Activated naive CD8-positive, alpha-beta T cell (primary cell): ENCODE data around the gene PLXNA4.

Experiments used
- H3K27ac Mint-ChIP-seq: one replicate; pipeline ENCODE4 v1.8.0; 2021; ENCODE audit warnings: mixed read lengths
- H3K27me3 Mint-ChIP-seq: one replicate; pipeline ENCODE4 v1.8.0; 2021; ENCODE audit warnings: mixed read lengths
- H3K36me3 Mint-ChIP-seq: one replicate; pipeline ENCODE4 v1.8.0; 2021; ENCODE audit warnings: mixed read lengths
- H3K4me1 Mint-ChIP-seq: one replicate; pipeline ENCODE4 v1.8.0; 2021; ENCODE audit warnings: low read depth, mixed read lengths
- H3K4me3 Mint-ChIP-seq: one replicate; pipeline ENCODE4 v1.8.0; 2021; ENCODE audit warnings: mild to moderate bottlenecking, mixed read lengths
- H3K9me3 Mint-ChIP-seq: one replicate; pipeline ENCODE4 v1.8.0; 2021; ENCODE audit warnings: low read depth, mixed read lengths

Gene PLXNA4

GRCh38 chr7:132116369-132116768 lies 459.9 kb downstream of the PLXNA4 start:
- Mint-ChIP-seq H3K4me3 (no peak overlapping the region), H3K36me3 (no peaks in the 10 kb centered on the region), H3K4me1 (no peaks in the 10 kb centered on the region), H3K9me3 (no peaks in the 10 kb centered on the region), H3K27me3 (no peaks in the 10 kb centered on the region), H3K27ac (no peak overlapping the region)

- no peaks in the 10 kb centered on the region for H3K36me3 Mint-ChIP-seq
- no peaks in the 10 kb centered on the region for H3K9me3 Mint-ChIP-seq
- H3K27ac Mint-ChIP-seq, result no peak overlapping the region
- H3K4me1 Mint-ChIP-seq, result no peaks in the 10 kb centered on the region
- H3K4me3 Mint-ChIP-seq, result no peak overlapping the region
- H3K27me3 Mint-ChIP-seq, result no peaks in the 10 kb centered on the region
Observed at GRCh38 chr7:132115758-132116157, 460.5 kb downstream of the PLXNA4 start.

GRCh38 chr7:132115028-132115427 lies 461.2 kb downstream of the PLXNA4 start:
- Mint-ChIP-seq H3K4me1 (no peaks in the 10 kb centered on the region), H3K27ac (no peak overlapping the region), H3K36me3 (no peaks in the 10 kb centered on the region), H3K27me3 (no peaks in the 10 kb centered on the region), H3K4me3 (no peak overlapping the region), H3K9me3 (no peaks in the 10 kb centered on the region)

GRCh38 chr7:132114411-132114810 lies 461.9 kb downstream of the PLXNA4 start:
- Mint-ChIP-seq H3K4me1 (no peaks in the 10 kb centered on the region), H3K4me3 (no peak overlapping the region), H3K27ac (no peak overlapping the region), H3K27me3 (no peaks in the 10 kb centered on the region), H3K9me3 (no peaks in the 10 kb centered on the region), H3K36me3 (no peaks in the 10 kb centered on the region)

- Mint-ChIP-seq H3K36me3 (no peaks in the 10 kb centered on the region), H3K9me3 (no peaks in the 10 kb centered on the region), H3K27ac (no peak overlapping the region), H3K4me1 (no peaks in the 10 kb centered on the region), H3K27me3 (peaks cover under 1% of the 10 kb centered on the region), H3K4me3 (no peak overlapping the region)
Observed at GRCh38 chr7:132113536-132114371, 462.5 kb downstream of the PLXNA4 start.

DNA sequence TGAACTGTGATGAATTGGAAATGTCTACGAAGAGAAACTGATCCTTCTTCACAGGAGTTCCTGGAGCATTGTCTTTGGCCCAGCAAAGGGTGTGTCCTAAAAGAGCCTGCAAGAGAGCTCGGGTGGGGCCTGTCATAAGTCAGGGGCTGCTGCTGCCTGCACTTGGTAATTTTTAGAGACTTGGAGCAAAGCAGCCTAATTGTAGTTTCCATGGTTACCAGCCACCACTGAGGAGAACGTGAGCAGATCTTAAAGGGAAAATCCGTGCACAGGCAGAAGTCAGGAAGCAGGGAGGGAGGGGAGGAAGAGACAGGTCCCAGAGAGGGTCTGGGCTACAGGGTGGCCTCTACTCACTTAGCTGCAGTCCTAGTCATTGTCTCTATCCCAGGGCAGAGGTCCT lies 463.6 kb downstream of the PLXNA4 start:
- Mint-ChIP-seq H3K4me1 (no peaks in the 10 kb centered on the region), H3K36me3 (no peaks in the 10 kb centered on the region), H3K27ac (no peak overlapping the region), H3K4me3 (no peak overlapping the region), H3K27me3 (peaks cover 3% of the 10 kb centered on the region), H3K9me3 (no peaks in the 10 kb centered on the region)

- H3K9me3 Mint-ChIP-seq, result no peaks in the 10 kb centered on the region
- H3K4me3 Mint-ChIP-seq, result no peak overlapping the region
- no peak overlapping the region for H3K27ac Mint-ChIP-seq
- peaks cover 3% of the 10 kb centered on the region for H3K27me3 Mint-ChIP-seq
- no peaks in the 10 kb centered on the region for H3K4me1 Mint-ChIP-seq
- no peaks in the 10 kb centered on the region for H3K36me3 Mint-ChIP-seq
Observed at GRCh38 chr7:132112106-132112505, 464.2 kb downstream of the PLXNA4 start.

GRCh38 chr7:132110692-132111091 lies 465.6 kb downstream of the PLXNA4 start:
- Mint-ChIP-seq H3K27ac (no peak overlapping the region), H3K27me3 (peaks cover 6% of the 10 kb centered on the region), H3K9me3 (no peaks in the 10 kb centered on the region), H3K36me3 (no peaks in the 10 kb centered on the region), H3K4me1 (no peaks in the 10 kb centered on the region), H3K4me3 (no peak overlapping the region)

- H3K4me1 Mint-ChIP-seq, result no peaks in the 10 kb centered on the region
- peaks cover 6% of the 10 kb centered on the region for H3K27me3 Mint-ChIP-seq
- no peak overlapping the region for H3K27ac Mint-ChIP-seq
- H3K36me3 Mint-ChIP-seq, result no peaks in the 10 kb centered on the region
- no peak overlapping the region for H3K4me3 Mint-ChIP-seq
- no peaks in the 10 kb centered on the region for H3K9me3 Mint-ChIP-seq
Observed at GRCh38 chr7:132109769-132110168, 466.5 kb downstream of the PLXNA4 start.

DNA sequence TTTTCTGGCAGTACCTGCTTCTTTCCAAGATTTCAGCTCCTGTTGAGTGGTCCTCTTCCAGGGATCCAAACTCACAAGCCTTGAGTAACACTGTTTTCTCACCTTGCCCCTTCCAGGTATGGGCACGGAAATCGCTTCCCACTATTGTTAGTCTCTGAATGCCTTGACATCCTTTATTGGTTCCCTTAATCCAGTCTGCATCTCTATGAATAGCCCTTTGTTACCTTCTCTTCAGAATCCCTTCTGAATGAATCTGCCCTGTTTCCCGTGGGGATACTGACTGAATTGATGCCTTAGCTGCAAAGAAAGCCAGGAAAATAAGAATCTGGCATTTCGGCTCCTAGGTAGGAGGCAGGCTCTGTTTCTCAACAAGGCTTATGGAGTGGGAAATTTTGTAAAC lies 467.7 kb downstream of the PLXNA4 start:
- peaks cover 6% of the 10 kb centered on the region for H3K27me3 Mint-ChIP-seq
- H3K36me3 Mint-ChIP-seq, result no peaks in the 10 kb centered on the region
- H3K27ac Mint-ChIP-seq, result no peak overlapping the region
- H3K4me1 Mint-ChIP-seq, result no peaks in the 10 kb centered on the region
- H3K4me3 Mint-ChIP-seq, result no peak overlapping the region
- no peaks in the 10 kb centered on the region for H3K9me3 Mint-ChIP-seq

DNA sequence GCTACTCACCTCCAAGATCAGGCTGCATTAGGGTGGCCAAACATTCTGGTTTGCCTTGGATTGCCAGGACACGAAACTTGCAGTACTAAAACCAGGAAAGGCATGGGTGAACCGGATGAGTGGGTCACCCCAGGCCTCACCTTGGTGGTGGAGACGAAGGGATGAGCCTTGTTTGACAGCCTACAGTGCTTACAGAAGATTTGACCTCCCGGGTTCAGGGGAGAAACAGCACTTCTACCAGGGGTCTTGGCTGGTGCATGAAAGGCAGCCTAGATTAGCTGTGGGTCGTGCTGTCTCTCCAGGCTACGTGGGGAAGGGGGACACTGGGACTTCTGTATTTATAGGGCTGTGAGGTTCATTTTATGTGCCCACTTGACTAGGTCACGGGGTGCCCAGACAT lies 469.8 kb downstream of the PLXNA4 start:
- Mint-ChIP-seq H3K27ac (no peak overlapping the region), H3K4me1 (no peaks in the 10 kb centered on the region), H3K36me3 (no peaks in the 10 kb centered on the region), H3K27me3 (peaks cover 6% of the 10 kb centered on the region), H3K4me3 (no peak overlapping the region), H3K9me3 (no peaks in the 10 kb centered on the region)

DNA sequence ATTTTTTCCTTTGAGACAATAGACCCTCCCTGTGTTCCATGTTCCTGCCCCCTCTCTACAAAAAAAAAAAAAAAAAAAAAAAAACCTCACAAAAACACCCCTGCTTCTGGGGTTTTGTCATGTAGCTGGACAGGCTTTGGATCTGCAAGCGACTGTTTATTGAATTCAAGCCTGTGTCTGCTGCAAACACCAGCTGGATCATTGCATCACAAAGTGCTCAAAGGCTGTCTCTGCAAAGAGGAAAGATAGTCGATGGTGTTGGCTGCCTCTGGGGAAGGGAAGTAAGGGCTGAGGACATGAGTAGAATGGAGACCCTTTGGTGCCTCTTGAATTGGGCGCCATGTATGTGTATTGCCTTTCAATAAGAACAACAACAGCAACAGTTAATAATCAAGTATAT lies 471.2 kb downstream of the PLXNA4 start:
- Mint-ChIP-seq H3K27me3 (peaks cover 6% of the 10 kb centered on the region), H3K4me1 (no peaks in the 10 kb centered on the region), H3K9me3 (no peaks in the 10 kb centered on the region), H3K36me3 (no peaks in the 10 kb centered on the region), H3K4me3 (no peak overlapping the region), H3K27ac (no peak overlapping the region)

DNA sequence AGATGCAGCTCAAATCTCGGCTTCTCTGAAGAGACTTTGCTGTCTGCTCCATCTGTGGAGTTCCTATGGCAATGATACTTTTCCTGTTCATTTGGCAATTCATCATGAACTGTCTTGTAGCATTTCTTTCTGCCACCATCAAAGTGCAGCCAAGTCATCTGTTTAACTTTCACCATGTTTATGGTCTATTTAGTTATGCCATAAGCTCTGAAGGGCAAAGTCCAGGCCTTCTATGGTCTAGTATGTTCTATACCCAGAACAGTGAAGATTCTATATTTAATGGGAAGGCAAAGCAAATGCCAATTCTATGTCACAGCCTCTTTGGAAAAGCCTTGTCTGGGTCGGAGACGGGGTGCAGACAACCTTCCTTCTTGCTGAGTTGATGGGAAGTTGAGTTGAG lies 472.6 kb downstream of the PLXNA4 start:
- no peaks in the 10 kb centered on the region for H3K4me1 Mint-ChIP-seq
- no peaks in the 10 kb centered on the region for H3K9me3 Mint-ChIP-seq
- H3K27ac Mint-ChIP-seq, result no peak overlapping the region
- H3K27me3 Mint-ChIP-seq, result peaks cover 5% of the 10 kb centered on the region
- H3K4me3 Mint-ChIP-seq, result no peak overlapping the region
- no peaks in the 10 kb centered on the region for H3K36me3 Mint-ChIP-seq

DNA sequence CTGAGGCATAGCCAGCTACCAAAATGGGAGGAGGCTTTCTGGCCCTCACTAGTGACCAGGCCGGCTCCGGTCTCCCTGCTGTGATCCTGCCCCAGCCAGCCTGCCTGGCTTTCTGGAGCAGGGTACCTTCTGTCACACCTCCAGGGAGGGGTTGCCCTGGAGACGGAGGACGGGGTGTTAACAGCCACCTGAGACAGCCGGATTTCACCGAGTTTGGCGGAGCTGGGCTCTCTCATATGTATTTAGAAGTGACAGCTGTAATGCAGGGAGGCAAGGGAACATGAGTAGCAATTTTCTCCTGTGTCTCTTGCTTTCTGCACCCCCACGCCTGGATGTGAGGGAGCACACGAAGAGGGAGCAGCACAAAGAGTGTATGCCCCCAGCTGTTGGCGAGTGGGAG lies 473.3 kb downstream of the PLXNA4 start:
- no peaks in the 10 kb centered on the region for H3K9me3 Mint-ChIP-seq
- H3K4me3 Mint-ChIP-seq, result no peak overlapping the region
- no peak overlapping the region for H3K27ac Mint-ChIP-seq
- H3K27me3 Mint-ChIP-seq, result peaks cover 3% of the 10 kb centered on the region
- H3K36me3 Mint-ChIP-seq, result no peaks in the 10 kb centered on the region
- no peaks in the 10 kb centered on the region for H3K4me1 Mint-ChIP-seq

DNA sequence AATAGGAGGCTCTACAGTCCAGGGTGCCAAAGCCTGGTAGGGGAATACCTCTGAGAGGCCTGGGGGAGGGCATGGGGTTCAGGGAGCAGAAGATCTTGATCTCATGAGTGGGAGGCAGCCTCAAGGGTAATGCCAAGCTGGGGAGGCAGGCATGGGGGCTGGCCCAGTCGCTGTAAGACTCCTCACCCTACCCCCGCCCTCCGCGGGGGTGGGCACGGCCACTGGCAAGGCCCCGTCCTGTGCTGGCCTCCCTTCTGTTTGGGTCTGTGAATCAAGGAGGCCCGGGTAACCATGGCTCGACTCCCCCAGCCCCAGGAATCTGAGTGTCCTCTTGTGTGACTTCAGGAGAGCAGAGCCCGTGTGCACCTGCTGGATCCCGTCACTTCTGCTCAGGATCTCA lies 473.9 kb downstream of the PLXNA4 start:
- no peak overlapping the region for H3K4me3 Mint-ChIP-seq
- H3K9me3 Mint-ChIP-seq, result no peaks in the 10 kb centered on the region
- peaks cover 3% of the 10 kb centered on the region for H3K27me3 Mint-ChIP-seq
- no peak overlapping the region for H3K27ac Mint-ChIP-seq
- H3K4me1 Mint-ChIP-seq, result no peaks in the 10 kb centered on the region
- H3K36me3 Mint-ChIP-seq, result no peaks in the 10 kb centered on the region

- Mint-ChIP-seq H3K4me3 (no peak overlapping the region), H3K27ac (no peak overlapping the region), H3K4me1 (no peaks in the 10 kb centered on the region), H3K36me3 (no peaks in the 10 kb centered on the region), H3K9me3 (no peaks in the 10 kb centered on the region), H3K27me3 (no peaks in the 10 kb centered on the region)
Observed at GRCh38 chr7:132100981-132101380, 475.3 kb downstream of the PLXNA4 start.
